T-helper 2 cell (primary cell): Measurements from ENCODE around the gene MPPED1.

Experiments used
- DNase-seq, 5 experiments: peaks; one replicate each; pipeline versions ENCODE4 v3.0.0 to v3.0.0-alpha.2; 2012 to 2022

Gene MPPED1

GRCh38 chr22:43448048-43448447, 36.2 kb downstream of the MPPED1 start:
- DNase-seq, result no peak

GRCh38 chr22:43449205-43449830, 37.5 kb downstream of the MPPED1 start:
- no peak for DNase-seq

- DNase-seq, result no peak
Observed at GRCh38 chr22:43449831-43450225, 38.0 kb downstream of the MPPED1 start.

GRCh38 chr22:43451371-43452050, 39.7 kb downstream of the MPPED1 start:
- no peak for DNase-seq

GRCh38 chr22:43455846-43456245, 44.0 kb downstream of the MPPED1 start:
- no peak for DNase-seq

- DNase-seq, result no peak
Observed at GRCh38 chr22:43457002-43457401, 45.2 kb downstream of the MPPED1 start.

- no peak for DNase-seq
Observed at GRCh38 chr22:43462701-43463100, 50.9 kb downstream of the MPPED1 start.

GRCh38 chr22:43464809-43465208, 53.0 kb downstream of the MPPED1 start:
- DNase-seq, result no peak

- DNase-seq, result no peak
Observed at GRCh38 chr22:43465291-43466015, 53.6 kb downstream of the MPPED1 start.

GRCh38 chr22:43466710-43467109, 54.9 kb downstream of the MPPED1 start:
- DNase-seq, result no peak

GRCh38 chr22:43467216-43467940, 55.6 kb downstream of the MPPED1 start:
- DNase-seq, result no peak

GRCh38 chr22:43470253-43470652, 58.4 kb downstream of the MPPED1 start:
- no peak for DNase-seq

- no peak for DNase-seq
Observed at GRCh38 chr22:43470941-43471585, 59.2 kb downstream of the MPPED1 start.

GRCh38 chr22:43471606-43472135, 59.9 kb downstream of the MPPED1 start:
- DNase-seq, result no peak

GRCh38 chr22:43473031-43473430, 61.2 kb downstream of the MPPED1 start:
- no peak for DNase-seq

GRCh38 chr22:43473441-43473840, 61.6 kb downstream of the MPPED1 start:
- no peak for DNase-seq

GRCh38 chr22:43474161-43475101, 62.6 kb downstream of the MPPED1 start:
- no peak for DNase-seq

- no peak for DNase-seq
Observed at GRCh38 chr22:43475549-43476076, 63.8 kb downstream of the MPPED1 start.

GRCh38 chr22:43476341-43476740, 64.5 kb downstream of the MPPED1 start:
- DNase-seq, result no peak

- no peak for DNase-seq
Observed at GRCh38 chr22:43476751-43477725, 65.2 kb downstream of the MPPED1 start.
